Middle frontal gyrus (tissue), 1 donor: ENCODE measurements around the gene ANO1.
"Not testable (repeated sequence)": the region's sequence is repeated elsewhere in the genome, so short reads cannot be mapped to it uniquely, and the experiment has no call there.

Experiments
- DNase-seq: peaks from one replicate; pipeline ENCODE4 v3.0.0-alpha.2; 2015; ENCODE audit warnings: low spot score; ENCODE audit errors: extremely low spot score

Gene ANO1

DNA sequence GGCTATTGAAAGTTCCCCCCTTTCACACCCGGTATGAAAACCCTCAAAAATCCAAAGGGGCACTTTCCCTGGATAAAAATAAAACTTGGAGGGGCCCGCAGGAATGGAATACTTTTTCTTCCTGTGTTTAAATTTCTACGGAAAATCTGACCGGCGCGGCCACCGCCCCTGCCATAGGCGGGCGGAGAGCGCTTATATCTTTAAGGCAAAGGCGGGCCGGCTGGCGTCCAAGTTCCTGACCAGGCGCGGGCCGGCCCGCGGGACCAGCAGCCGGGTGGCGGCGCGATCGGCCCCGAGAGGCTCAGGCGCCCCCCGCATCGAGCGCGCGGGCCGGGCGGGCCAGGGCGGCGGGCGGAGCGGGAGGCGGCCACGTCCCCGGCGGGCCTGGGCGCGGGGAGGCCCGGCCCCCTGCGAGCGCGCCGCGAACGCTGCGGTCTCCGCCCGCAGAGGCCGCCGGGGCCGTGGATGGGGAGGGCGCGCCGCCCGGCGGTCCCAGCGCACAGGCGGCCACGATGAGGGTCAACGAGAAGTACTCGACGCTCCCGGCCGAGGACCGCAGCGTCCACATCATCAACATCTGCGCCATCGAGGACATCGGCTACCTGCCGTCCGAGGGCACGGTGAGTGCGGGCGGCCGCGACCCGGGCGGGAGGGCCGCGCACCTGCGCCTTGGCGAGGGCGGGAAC is at the start of gene ANO1:
TSS of gene ANO1 (plus strand) at position 223 of the 686 bp plus-strand sequence. CDS start at position 513, 290 bp downstream.
- DNase-seq, result no peak

DNA sequence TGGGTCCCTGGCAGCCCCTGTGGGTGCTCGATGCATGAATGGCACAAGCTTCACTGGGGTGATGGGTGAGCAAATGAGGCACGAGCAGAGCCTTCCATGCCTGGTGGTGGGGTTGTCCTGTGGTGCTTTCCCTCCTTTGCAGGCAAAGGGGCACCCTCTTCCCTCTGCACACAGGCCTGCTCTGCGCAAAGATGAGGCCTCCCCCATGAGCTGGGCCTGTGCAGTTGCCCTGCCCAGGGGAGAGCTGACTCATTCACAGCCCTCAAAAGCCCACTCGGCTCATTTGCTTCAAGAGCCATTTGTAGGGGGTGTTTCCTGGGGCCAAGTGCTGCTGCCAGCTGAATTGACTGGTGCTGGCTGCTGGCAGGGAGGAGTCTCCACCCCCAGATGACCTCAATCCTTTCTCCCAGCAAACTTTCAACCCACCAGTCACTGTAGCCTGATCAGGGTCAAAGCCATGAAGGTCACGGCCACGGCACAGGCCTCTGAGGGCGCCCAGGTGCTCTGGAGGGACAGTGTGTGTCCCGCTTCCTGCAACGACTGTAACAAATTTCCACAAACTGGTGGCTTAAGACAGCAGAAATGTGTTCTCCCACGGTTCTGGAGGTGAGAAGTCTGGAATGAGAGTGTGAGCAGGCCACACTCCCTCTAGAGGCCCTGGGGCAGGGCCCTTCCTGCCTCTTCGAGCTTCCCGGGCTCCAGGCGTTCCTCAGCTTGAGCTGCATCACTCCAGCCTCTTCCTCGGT is 48.8 kb upstream of the ANO1 start:
- DNase-seq, result no peak

DNA sequence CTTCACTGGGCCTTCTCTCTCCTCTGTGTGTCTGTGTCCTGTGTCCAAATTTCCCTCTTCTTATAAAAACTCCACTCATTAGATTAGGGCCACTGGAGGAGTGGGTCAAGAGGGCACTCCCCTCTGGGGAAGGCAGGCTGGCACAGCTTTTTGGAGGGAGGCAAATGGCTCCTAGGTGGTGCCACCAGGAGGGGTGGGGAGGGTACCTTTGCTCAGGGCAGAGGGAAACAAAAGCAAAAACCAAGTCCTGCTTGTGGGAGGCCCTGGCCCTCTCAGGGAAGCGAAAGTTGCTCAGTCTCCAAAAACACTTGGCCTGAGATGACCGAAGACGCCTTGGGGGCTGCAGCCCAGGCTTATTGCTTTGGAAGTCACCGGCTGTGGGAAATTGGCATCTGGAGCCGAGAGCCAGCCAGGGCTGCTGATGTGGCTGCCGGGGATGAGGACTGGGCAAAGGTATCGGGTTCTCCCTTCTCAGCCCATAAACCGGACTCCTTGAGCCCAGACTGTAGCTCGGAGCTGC is 48.2 kb upstream of the ANO1 start:
- DNase-seq, result no peak

DNA sequence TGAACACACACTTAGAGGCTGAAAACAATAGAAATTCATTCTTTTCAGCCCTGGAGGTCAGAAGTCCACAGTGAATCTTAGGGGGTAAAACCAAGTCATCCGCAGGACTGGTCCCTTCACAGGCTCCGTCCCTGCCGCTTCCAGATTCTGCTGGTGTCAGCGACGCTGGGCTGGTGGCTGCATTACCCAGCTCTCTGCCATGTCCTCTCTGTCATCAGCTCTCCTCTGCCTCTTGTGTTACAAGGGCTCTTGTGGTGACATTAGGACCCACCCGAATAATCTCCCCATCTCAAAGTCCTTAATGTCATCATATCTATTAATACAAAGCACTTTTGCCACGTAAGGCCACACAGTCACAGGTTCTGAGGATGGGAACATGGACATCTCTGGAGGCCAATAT is 47.7 kb upstream of the ANO1 start:
- no peak for DNase-seq

- DNase-seq, result no peak
Measured at GRCh38 chr11:70031631-70032469, 46.3 kb upstream of the ANO1 start.

- no peak for DNase-seq
Measured at GRCh38 chr11:70032470-70032795, 45.7 kb upstream of the ANO1 start.

- no peak for DNase-seq
Measured at GRCh38 chr11:70032943-70033710, 45.0 kb upstream of the ANO1 start.

DNA sequence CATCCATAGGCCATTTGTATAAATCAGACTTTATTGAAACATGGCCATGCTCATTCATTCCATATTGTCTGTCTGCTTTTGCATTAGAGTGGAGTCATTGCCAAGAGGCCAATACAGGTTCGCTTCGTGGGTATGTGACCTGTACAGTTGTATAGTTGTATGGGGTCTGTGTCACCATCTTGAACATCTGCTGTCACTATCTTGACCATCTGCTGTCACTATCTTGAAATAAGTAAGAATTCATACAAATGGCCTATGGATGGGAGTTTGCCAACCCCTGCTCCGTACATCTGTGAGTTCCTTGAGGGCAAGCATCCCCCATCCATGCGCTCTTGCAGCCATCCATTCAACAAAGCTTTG is 44.4 kb upstream of the ANO1 start:
- DNase-seq, result no peak

DNA sequence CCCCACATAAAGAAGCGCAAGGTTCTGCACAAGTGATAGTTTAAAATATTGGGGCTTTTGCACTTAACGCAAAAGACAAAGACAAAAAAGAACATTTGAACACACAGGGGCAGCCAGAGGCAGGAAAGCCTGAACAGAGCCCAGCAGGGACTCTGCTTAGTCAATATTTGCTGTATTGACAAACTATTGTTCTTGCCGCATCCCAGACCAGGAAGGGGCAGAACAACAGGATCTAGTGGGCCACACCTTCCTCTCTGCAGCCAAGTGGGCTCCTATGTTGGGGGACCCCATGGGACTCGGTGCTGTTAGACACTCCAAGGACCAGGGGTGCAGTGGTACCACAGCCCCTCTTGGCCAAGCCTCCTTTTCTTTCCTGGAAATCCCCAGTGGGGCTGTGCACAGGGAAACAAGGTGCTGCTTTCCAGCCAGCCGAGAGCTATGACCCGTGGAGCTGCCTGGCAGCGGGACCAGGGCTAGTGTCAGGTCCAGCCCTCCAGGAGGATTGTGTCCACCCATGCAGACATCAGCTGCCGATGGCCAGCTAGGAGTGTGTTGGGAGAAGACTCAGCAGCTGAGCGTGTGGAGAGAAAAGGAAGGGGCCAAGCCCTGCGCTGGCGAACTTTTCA is 43.3 kb upstream of the ANO1 start:
- DNase-seq, result no peak

GRCh38 chr11:70035665-70036064 is 42.5 kb upstream of the ANO1 start:
- DNase-seq, result not testable (repeated sequence)

GRCh38 chr11:70036971-70037882 is 40.9 kb upstream of the ANO1 start:
- DNase-seq, result no peak

GRCh38 chr11:70038034-70038834 is 39.9 kb upstream of the ANO1 start:
- no peak for DNase-seq

GRCh38 chr11:70040452-70040851 is 37.7 kb upstream of the ANO1 start:
- no peak for DNase-seq

GRCh38 chr11:70040869-70041501 is 37.1 kb upstream of the ANO1 start:
- DNase-seq, result no peak

GRCh38 chr11:70043482-70043881 is 34.6 kb upstream of the ANO1 start:
- DNase-seq, result no peak

DNA sequence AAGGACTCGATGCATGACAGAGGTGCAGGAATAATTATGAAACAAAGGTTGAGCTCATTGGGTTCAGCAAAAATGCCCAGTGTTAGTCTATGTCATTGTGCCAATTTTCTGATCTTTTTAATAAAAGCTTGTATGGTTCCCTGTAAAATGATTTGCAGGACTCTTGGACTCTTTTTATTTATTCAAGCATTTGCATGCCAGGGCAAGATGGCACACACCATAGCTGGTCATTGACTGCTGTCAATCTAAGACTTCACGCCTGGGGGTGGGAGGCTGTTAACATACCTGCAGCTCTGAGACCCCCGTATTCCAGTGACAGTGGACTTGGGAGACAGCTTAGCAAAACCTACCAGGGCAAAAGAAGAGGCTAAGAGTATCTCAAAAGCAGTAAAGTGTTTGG is 32.0 kb upstream of the ANO1 start:
- DNase-seq, result no peak

GRCh38 chr11:70048279-70049024 is 29.7 kb upstream of the ANO1 start:
- DNase-seq, result no peak

DNA sequence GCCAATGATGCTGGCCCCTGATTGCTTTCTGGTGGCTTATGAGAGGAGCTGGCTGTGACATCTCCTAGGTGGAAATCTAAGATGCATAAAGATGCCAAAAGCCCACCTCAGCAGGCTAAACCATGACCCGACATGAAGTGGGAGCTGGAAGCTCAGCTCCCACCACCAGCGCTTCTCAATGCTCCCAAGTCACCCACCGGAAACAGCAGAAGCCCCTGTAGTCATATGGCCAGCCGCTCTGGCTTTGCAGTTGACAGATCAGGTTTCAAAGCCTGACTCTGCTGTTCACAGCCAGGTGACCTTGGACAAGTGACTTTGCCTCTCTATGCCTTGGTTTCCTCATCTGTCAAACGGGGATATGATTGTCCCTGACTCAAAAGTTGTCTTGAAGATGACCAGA is 29.1 kb upstream of the ANO1 start:
- DNase-seq, result no peak
